Stomach (tissue), 4 donors: ENCODE results near the gene KSR2.

Source experiments
- POLR2AphosphoS5 ChIP-seq, 3 donors: sonication (generic); formaldehyde crosslinking; IDR thresholded peaks; one replicate each; pipeline ENCODE4 v1.6.1; 2016; ENCODE audit warnings: antibody characterized with exemption in 3 of 3
- TF ChIP-seq, protein P1 (sequence below), 7 experiments: fragments of 450-650 bp in 4 of 7; fragments of 200-600 bp in 3 of 7; sonication (generic) in 3 of 7; IDR thresholded peaks; one replicate each; pipeline ENCODE4 v1.5.1; 2016 to 2019; ENCODE audit warnings: antibody characterized with exemption in 7 of 7, control low read depth in 2 of 7, mild to moderate bottlenecking in 1 of 7

GRCh38 chr12:117507548-117507947, 461.2 kb downstream of the KSR2 start:
- TF ChIP-seq, protein P1, sequence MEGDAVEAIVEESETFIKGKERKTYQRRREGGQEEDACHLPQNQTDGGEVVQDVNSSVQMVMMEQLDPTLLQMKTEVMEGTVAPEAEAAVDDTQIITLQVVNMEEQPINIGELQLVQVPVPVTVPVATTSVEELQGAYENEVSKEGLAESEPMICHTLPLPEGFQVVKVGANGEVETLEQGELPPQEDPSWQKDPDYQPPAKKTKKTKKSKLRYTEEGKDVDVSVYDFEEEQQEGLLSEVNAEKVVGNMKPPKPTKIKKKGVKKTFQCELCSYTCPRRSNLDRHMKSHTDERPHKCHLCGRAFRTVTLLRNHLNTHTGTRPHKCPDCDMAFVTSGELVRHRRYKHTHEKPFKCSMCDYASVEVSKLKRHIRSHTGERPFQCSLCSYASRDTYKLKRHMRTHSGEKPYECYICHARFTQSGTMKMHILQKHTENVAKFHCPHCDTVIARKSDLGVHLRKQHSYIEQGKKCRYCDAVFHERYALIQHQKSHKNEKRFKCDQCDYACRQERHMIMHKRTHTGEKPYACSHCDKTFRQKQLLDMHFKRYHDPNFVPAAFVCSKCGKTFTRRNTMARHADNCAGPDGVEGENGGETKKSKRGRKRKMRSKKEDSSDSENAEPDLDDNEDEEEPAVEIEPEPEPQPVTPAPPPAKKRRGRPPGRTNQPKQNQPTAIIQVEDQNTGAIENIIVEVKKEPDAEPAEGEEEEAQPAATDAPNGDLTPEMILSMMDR (IDR thresholded peaks at IDR 0.05): no peak
- TF ChIP-seq POLR2AphosphoS5 (IDR thresholded peaks at IDR 0.05): no peak
